SHP77 treated with DMSO at 0.1 percent for 48 hours (cell line): ENCODE data around the gene WDR89.
"Not testable (repeated sequence)": the region's sequence is repeated elsewhere in the genome, so short reads cannot be mapped to it uniquely, and the experiment has no call there.

Source experiments
- DNase-seq: peaks from one replicate; lab custom pipeline; 2025; lab: John Stamatoyannopoulos, UW

The WDR89 gene

GRCh38 chr14:63596998-63597658 lies 44.5 kb downstream of the WDR89 start:
- no peak for DNase-seq

- DNase-seq: no peak
Measured at GRCh38 chr14:63594455-63595372, 47.0 kb downstream of the WDR89 start.

GRCh38 chr14:63583046-63583445 lies 58.6 kb downstream of the WDR89 start:
- not testable (repeated sequence) for DNase-seq

- no peak for DNase-seq
Measured at GRCh38 chr14:63581491-63581890, 60.2 kb downstream of the WDR89 start.

- no peak for DNase-seq
Measured at GRCh38 chr14:63578300-63578699, 63.4 kb downstream of the WDR89 start.

GRCh38 chr14:63573581-63573980 lies 68.1 kb downstream of the WDR89 start:
- no peak for DNase-seq

GRCh38 chr14:63565448-63565847 lies 76.2 kb downstream of the WDR89 start:
- DNase-seq: no peak

- DNase-seq: no peak
Measured at GRCh38 chr14:63564318-63564717, 77.4 kb downstream of the WDR89 start.

- no peak for DNase-seq
Measured at GRCh38 chr14:63563370-63564026, 78.2 kb downstream of the WDR89 start.

- no peak for DNase-seq
Measured at GRCh38 chr14:63562405-63562804, 79.3 kb downstream of the WDR89 start.

- DNase-seq: no peak
Measured at GRCh38 chr14:63555572-63555971, 86.1 kb downstream of the WDR89 start.

- DNase-seq: no peak
Measured at GRCh38 chr14:63551332-63551731, 90.3 kb downstream of the WDR89 start.

- DNase-seq: no peak
Measured at GRCh38 chr14:63547798-63548335, 93.8 kb downstream of the WDR89 start.
